ENCODE measurements around the gene EXOC4.

GRCh38 chr7:133863362-133864061 is 610.6 kb downstream of the EXOC4 start:
- TF ChIP-seq, protein P1, sequence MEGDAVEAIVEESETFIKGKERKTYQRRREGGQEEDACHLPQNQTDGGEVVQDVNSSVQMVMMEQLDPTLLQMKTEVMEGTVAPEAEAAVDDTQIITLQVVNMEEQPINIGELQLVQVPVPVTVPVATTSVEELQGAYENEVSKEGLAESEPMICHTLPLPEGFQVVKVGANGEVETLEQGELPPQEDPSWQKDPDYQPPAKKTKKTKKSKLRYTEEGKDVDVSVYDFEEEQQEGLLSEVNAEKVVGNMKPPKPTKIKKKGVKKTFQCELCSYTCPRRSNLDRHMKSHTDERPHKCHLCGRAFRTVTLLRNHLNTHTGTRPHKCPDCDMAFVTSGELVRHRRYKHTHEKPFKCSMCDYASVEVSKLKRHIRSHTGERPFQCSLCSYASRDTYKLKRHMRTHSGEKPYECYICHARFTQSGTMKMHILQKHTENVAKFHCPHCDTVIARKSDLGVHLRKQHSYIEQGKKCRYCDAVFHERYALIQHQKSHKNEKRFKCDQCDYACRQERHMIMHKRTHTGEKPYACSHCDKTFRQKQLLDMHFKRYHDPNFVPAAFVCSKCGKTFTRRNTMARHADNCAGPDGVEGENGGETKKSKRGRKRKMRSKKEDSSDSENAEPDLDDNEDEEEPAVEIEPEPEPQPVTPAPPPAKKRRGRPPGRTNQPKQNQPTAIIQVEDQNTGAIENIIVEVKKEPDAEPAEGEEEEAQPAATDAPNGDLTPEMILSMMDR (IDR thresholded peaks at IDR 0.05 in 4 of 5, conservative IDR thresholded peaks at IDR 0.05 in 1 of 5) = no peak
- TF ChIP-seq POLR2A (IDR thresholded peaks at IDR 0.05) = no peak

All from gastrocnemius medialis (tissue), 4 donors.